Measurements from ENCODE around the gene DISP2. TPM values are rescaled to one million over a fixed set of nuclear protein-coding genes. Genes with fewer than 3 reads are reported as not detected.
A peak's percentile ranks its signal among the peaks of the same experiment; 100 is the strongest.

The DISP2 gene
- total and polyA plus RNA-seq, 9 of the 15 experiments (the other 6 are each of a cell fraction or from before 2014, with no cell fraction given) = 0.06 to 0.89 (median 0.15) TPM; not detected in 1

- Histone ChIP-seq H3K36me3 (ENCODE audit: control insufficient read depth, insufficient read depth, low read length) (peaks cover 20% of the 10 kb centered on the region), H3K27ac (ENCODE audit: extremely low read depth, low read depth, low read length) (no peak overlapping the region), H3K9ac (ENCODE audit: insufficient read depth in 1 of 2, low read depth in 2 of 2, low read length in 2 of 2) (0 out of 4 replicates have a peak overlapping the region, but pooled peaks of 1 of the 2 experiments have one; percentile 57), H3K27me3 (ENCODE audit: control insufficient read depth in 2 of 2, insufficient read depth in 2 of 2, low read length in 2 of 2) (no peaks in the 10 kb centered on the region), H3K9me1 (ENCODE audit: control insufficient read depth, insufficient read depth, low read length) (no peaks in the 10 kb centered on the region), H3K4me1 (replicated peaks in 1 of 2; ENCODE audit: control insufficient read depth in 2 of 2, insufficient read depth in 2 of 2, low read length in 2 of 2) (peaks cover 56 to 67% of the 10 kb centered on the region in 2 experiments), H3K9me3 (replicated peaks; ENCODE audit: control insufficient read depth, insufficient read depth, low read depth, low read length) (no peaks in the 10 kb centered on the region), H3K4me2 (ENCODE audit: insufficient read depth, low read length) (no peak overlapping the region; the same call in 1 of the 2 replicates), H2AFZ (ENCODE audit: low read depth, low read length) (no peak overlapping the region), H3K79me2 (ENCODE audit: control insufficient read depth, insufficient read depth, low read length) (no peaks in the 10 kb centered on the region; the same call in 2 of the 3 replicates), H3K4me3 (no peak overlapping the region), H4K20me1 (replicated peaks; ENCODE audit: control insufficient read depth, insufficient read depth, low read length) (no peaks in the 10 kb centered on the region)
- ChIA-PET CTCF (ENCODE audit: low intra/inter-chr PET ratio) (no interaction called here), POLR2A (interaction anchor here (0.6 to 5.1 kb wide), 3 partner anchors 10 to 217 kb away, joined by 3 to 30 read pairs (median 4); partner anchors contain the start of gene CCDC9B)
- no peak for ATAC-seq
- intact Hi-C loops (cut with micrococcal nuclease) (no loop called here), in situ Hi-C loops (cut with MboI) (no loop called here)
- BruUV-seq (replicated peaks) = no TSS peak
- WGBS (ENCODE audit: insufficient coverage, low coverage, missing lambda C conversion rate) = 55% methylated on average over 7 of the region's 7 CpGs
- TF ChIP-seq ZNF280B (CRISPR knock-in tag; IDR thresholded peaks at IDR 0.05) = no peak
- TF ChIP-seq E2F3 (CRISPR knock-in tag; IDR thresholded peaks at IDR 0.05) = no peak
- TF ChIP-seq RAD51 (IDR thresholded peaks at IDR 0.05; ENCODE audit: borderline replicate concordance, low read depth) = no peak
- TF ChIP-seq RFX1 (IDR thresholded peaks at IDR 0.05) = no peak
- peak; percentile 74 for TF ChIP-seq TBP (optimal IDR thresholded peaks at IDR 0.05; ENCODE audit: low read depth, low read length)
- TF ChIP-seq PPARD (CRISPR knock-in tag; IDR thresholded peaks at IDR 0.05) = no peak
- TF ChIP-seq ZNF584 (CRISPR knock-in tag; IDR thresholded peaks at IDR 0.05; ENCODE audit: low read depth) = 0 out of 2 replicates have a peak, but pooled peaks have one; percentile 9
- TF ChIP-seq ZBTB11 (CRISPR knock-in tag; IDR thresholded peaks at IDR 0.05) = no peak
- 0 out of 2 replicates have a peak, but pooled peaks have one; percentile 5 for TF ChIP-seq CBFA2T2 (conservative IDR thresholded peaks at IDR 0.05)
- TF ChIP-seq RBM17 (IDR thresholded peaks at IDR 0.05; ENCODE audit: borderline replicate concordance, low read depth, low read length) = no peak
- DNase-seq (ENCODE audit: extremely low read depth in 1 of 4, low spot score in 3 of 4) = peak in 1 of 4 experiments; percentile 33
- FAIRE-seq = no peak
Measured at GRCh38 chr15:40331637-40332036, 26.4 kb upstream of the DISP2 start.

All from K562 (cell line).